Stomach (tissue), 19 donors: ENCODE data around the gene MAGEB16. TPM values are rescaled to one million over a fixed set of nuclear protein-coding genes. Genes with fewer than 3 reads are reported as not detected.
A peak's percentile ranks its signal among the peaks of the same experiment; 100 is the strongest.

ENCODE experiments used
- DNase-seq, 2 donors: peaks; one replicate each; pipeline versions ENCODE4 v3.0.0 to v3.0.0-alpha.2; 2013 to 2019
- H3K27ac ChIP-seq, 5 donors: fragments of 200-600 bp in 4 of 5; sonication (generic) in 4 of 5; one replicate each; pipeline ENCODE4 v1.5.1; 2013 to 2019; ENCODE audit warnings: mild to moderate bottlenecking in 1 of 5, moderate library complexity in 1 of 5
- H3K27me3 ChIP-seq, 3 donors: fragments of 200-600 bp; sonication (generic); one replicate each; pipeline ENCODE4 v1.5.1; 2017 to 2019; ENCODE audit warnings: mixed run types in 1 of 3
- H3K36me3 ChIP-seq, 4 donors: fragments of 200-600 bp; sonication (generic); 1 replicate in 3 of 4; 2 replicates in 1 of 4; pipeline ENCODE4 v1.5.1; 2016 to 2019
- H3K4me1 ChIP-seq, 4 donors: fragments of 200-600 bp; sonication (generic); one replicate each; pipeline ENCODE4 v1.5.1; 2016 to 2019
- H3K4me3 ChIP-seq, 4 donors: fragments of 200-600 bp; sonication (generic) in 3 of 4; one replicate each; pipeline ENCODE4 v1.5.1; 2016 to 2019; ENCODE audit warnings: mild to moderate bottlenecking in 1 of 4
- H3K9me3 ChIP-seq, 4 donors: fragments of 200-600 bp; sonication (generic); one replicate each; pipeline ENCODE4 v1.5.1; 2016 to 2019
- EP300 ChIP-seq: sonication (generic); formaldehyde crosslinking; IDR thresholded peaks from one replicate; pipeline ENCODE4 v1.6.1; 2017; ENCODE audit warnings: antibody characterized with exemption
- POLR2A ChIP-seq, 4 donors: fragments of 450-650 bp; IDR thresholded peaks; one replicate each; pipeline ENCODE4 v1.6.1; 2016; ENCODE audit warnings: antibody characterized with exemption in 4 of 4, control low read depth in 2 of 4, mild to moderate bottlenecking in 1 of 4, moderate library complexity in 1 of 4
- POLR2AphosphoS5 ChIP-seq, 3 donors: sonication (generic); formaldehyde crosslinking; IDR thresholded peaks; one replicate each; pipeline ENCODE4 v1.6.1; 2016; ENCODE audit warnings: antibody characterized with exemption in 3 of 3
- WGBS, 5 donors: extraction: QIAGEN DNeasy Blood & Tissue Kit in 3 of 5; methylation state at CpG; one replicate each; pipeline versions ENCODE4 v1.1.5 to v1.1.7; 2013 to 2018; 5-methylcytosine and 5-hydroxymethylcytosine counted together
- intact Hi-C: fragments of 100-400 bp; cut with DNase I; formaldehyde crosslinking; loops from one replicate; pipeline ENCODE4 v1.15.1; 2023; ENCODE audit warnings: low total_unique reads
- long read RNA-seq, 10 donors: transcript quantifications; one replicate each; lab custom pipeline, GENCODE V29; 2026
- polyA plus RNA-seq, 3 donors: library from polyadenylated mRNA; stranded (reverse); fragments of 200-250 nt; gene quantifications; one replicate each; pipeline ENCODE4 v1.2.3, GENCODE V29; 2013
- total RNA-seq, 5 donors: library from RNA; depleted of rRNA; stranded (reverse); fragments of >200 nt; gene quantifications; one replicate each; pipeline versions ENCODE4 v1.1.0 to v1.2.3, GENCODE V29; 2014 to 2016
- TF ChIP-seq, protein P1 (sequence below), 7 experiments: fragments of 450-650 bp in 4 of 7; fragments of 200-600 bp in 3 of 7; sonication (generic) in 3 of 7; IDR thresholded peaks; one replicate each; pipeline ENCODE4 v1.5.1; 2016 to 2019; ENCODE audit warnings: antibody characterized with exemption in 7 of 7, control low read depth in 2 of 7, mild to moderate bottlenecking in 1 of 7
- donor health status: healthy with polysubstance abuse.
- donor health status: Bipolar disorder and iron deficiency.
- donor health status: healthy.

The MAGEB16 gene
- total RNA-seq (not detected), polyA plus RNA-seq (not detected)
- long read RNA-seq, donor 1, result 0 reads
- long read RNA-seq, donor 2, result 0 reads
- long read RNA-seq, donor 3, result 0 reads
- long read RNA-seq, donor 4, result 0 reads
- long read RNA-seq, donor 5, result 0 reads
- long read RNA-seq, donor 6, result 0 reads
- long read RNA-seq, donor 7, result 0 reads
- long read RNA-seq, donor 8, result 0 reads
- long read RNA-seq, donor 9, result 0 reads
- long read RNA-seq, donor 10, result 0 reads

DNA sequence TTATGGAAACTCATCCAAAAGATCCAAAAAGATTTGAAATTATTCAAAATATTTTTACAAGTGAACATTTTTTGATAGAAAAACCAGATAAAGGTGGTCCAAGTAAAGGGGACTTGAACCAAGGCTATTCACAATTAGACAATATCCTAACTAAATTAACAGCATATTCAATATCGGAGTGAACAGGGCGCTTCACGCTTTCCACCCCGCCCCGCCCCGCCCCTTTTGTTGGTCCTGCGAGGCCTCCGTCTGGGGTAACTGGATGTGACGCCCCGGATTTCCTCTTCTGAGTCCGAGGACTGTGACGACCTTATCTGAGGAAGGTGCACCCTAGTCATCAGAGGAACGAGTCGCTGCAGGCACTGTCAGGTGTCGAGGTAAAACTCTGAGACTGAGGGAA is at the start of gene MAGEB16:
TSS of gene MAGEB16 (plus strand) at position 301 of the 400 bp plus-strand sequence. CDS start 3,855 bp downstream, outside the sequence.
- Histone ChIP-seq H3K27ac (no peak within 1 kb of the TSS), H3K4me3 (no peak within 1 kb of the TSS), H3K27me3 (no peaks in the 10 kb centered on the region), H3K9me3 (no peaks in the 10 kb centered on the region), H3K36me3 (no peaks in the 10 kb centered on the region), H3K4me1 (no peaks in the 10 kb centered on the region)
- DNase-seq, result no peak
- intact Hi-C loops, result no loop called here
- 84 to 97% (median 92%) methylated on average over 10 to 15 of the region's 15 CpGs for WGBS, 5 donors
- TF ChIP-seq EP300, result no peak
- TF ChIP-seq, protein P1, sequence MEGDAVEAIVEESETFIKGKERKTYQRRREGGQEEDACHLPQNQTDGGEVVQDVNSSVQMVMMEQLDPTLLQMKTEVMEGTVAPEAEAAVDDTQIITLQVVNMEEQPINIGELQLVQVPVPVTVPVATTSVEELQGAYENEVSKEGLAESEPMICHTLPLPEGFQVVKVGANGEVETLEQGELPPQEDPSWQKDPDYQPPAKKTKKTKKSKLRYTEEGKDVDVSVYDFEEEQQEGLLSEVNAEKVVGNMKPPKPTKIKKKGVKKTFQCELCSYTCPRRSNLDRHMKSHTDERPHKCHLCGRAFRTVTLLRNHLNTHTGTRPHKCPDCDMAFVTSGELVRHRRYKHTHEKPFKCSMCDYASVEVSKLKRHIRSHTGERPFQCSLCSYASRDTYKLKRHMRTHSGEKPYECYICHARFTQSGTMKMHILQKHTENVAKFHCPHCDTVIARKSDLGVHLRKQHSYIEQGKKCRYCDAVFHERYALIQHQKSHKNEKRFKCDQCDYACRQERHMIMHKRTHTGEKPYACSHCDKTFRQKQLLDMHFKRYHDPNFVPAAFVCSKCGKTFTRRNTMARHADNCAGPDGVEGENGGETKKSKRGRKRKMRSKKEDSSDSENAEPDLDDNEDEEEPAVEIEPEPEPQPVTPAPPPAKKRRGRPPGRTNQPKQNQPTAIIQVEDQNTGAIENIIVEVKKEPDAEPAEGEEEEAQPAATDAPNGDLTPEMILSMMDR (IDR thresholded peaks at IDR 0.05), result no peak
- TF ChIP-seq POLR2A (IDR thresholded peaks at IDR 0.05), result no peak
- no peak for TF ChIP-seq POLR2AphosphoS5 (IDR thresholded peaks at IDR 0.05)

DNA sequence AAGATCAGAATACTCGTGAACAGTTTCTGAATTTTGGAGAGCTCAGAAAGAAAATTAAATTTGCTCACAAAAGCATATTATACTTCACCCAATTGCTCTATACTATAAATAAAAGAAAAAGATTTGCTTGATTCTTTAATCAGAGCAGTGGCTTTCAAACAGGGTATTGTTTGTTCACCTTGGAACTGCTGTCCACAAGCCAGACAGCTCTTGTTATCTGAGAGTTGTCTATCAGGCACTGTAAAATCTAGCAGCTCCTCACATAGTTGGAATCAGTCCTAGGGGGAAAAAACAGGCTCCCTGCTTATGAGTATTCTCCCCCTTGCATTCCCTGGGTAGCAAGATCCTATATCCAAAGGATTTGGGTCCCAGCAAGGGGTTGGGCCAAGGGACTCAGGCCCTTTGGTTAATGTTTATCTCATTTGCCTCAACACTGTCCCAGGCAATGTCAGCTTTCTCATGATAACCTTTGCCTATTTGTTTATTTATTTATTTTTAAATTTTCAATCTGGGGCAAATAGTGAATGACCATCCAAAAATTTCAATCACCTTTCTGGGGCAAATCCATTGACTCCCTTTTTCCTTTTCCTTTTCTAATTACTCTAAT is 24.1 kb upstream of the MAGEB16 start:
- no peak overlapping the region for H3K27ac ChIP-seq
- intact Hi-C loops, result no loop called here
- 21 to 61% (median 57%) methylated on average over 1 of the region's 1 CpG for WGBS, 5 donors

DNA sequence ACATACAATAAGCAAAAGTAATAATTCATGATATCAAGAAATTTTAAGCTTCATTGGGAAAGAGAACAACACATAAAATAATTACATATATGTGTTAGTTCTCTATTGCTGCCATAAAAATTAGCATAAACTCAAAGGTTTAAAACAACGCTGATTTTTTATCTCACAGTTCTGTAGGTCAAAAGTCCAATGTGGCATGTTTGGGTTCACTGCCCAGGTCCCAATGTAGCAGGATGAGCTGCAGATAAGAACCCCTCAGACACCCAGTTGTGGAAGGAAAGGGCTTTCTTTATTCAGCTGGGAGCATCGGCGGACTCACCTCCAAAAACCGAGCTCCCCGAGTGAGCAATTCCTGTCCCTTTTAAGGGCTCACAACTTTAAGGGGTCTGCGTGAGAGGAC is 13.1 kb upstream of the MAGEB16 start:
- intact Hi-C loops, result no loop called here
- H3K27ac ChIP-seq, result no peak overlapping the region
- no peak overlapping the region for H3K4me3 ChIP-seq
- no peak for DNase-seq
- no peak for TF ChIP-seq EP300
- H3K36me3 ChIP-seq, result no peaks in the 10 kb centered on the region
- no peaks in the 10 kb centered on the region for H3K9me3 ChIP-seq
- WGBS, 5 donors, result 79 to 86% (median 85%) methylated on average over 5 to 6 of the region's 6 CpGs
- no peaks in the 10 kb centered on the region for H3K4me1 ChIP-seq
- no peaks in the 10 kb centered on the region for H3K27me3 ChIP-seq

More for the DNA sequence above, 24.1 kb upstream of the MAGEB16 start:
- H3K4me1 ChIP-seq, result no peaks in the 10 kb centered on the region
- no peaks in the 10 kb centered on the region for H3K9me3 ChIP-seq
- TF ChIP-seq EP300 (no peak), POLR2AphosphoS5 (IDR thresholded peaks at IDR 0.05) (no peak), POLR2A (IDR thresholded peaks at IDR 0.05) (no peak)
- TF ChIP-seq, protein P1 (IDR thresholded peaks at IDR 0.05), result no peak
- no peaks in the 10 kb centered on the region for H3K27me3 ChIP-seq
- H3K4me3 ChIP-seq, result no peak overlapping the region
- no peak for DNase-seq
- no peaks in the 10 kb centered on the region for H3K36me3 ChIP-seq

DNA sequence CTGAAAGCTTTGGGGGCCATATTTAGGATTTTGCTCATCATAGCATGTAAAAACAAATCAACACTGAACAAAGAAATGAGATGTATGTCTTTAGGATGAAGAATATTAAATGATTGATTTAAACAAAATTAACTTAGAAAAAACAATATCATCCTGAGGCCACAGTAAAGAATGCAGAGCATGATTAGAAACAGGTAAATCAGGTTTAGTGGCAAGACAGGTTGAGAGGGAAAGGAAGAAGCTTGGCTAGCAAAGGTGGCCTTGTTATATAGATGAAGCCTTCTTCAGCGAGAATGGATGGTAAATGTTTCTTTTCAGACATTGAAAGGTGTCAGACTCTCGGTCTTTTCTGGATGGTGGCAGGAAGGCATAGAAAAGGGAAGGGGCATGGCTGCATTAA is 11.9 kb upstream of the MAGEB16 start:
- TF ChIP-seq POLR2AphosphoS5 (IDR thresholded peaks at IDR 0.05) (no peak), POLR2A (IDR thresholded peaks at IDR 0.05) (no peak), EP300 (no peak)
- TF ChIP-seq, protein P1 (IDR thresholded peaks at IDR 0.05), result no peak
- intact Hi-C loops, result no loop called here
- Histone ChIP-seq H3K9me3 (no peaks in the 10 kb centered on the region), H3K36me3 (no peaks in the 10 kb centered on the region), H3K4me1 (no peaks in the 10 kb centered on the region), H3K27ac (no peak overlapping the region), H3K4me3 (no peak overlapping the region), H3K27me3 (no peaks in the 10 kb centered on the region)
- DNase-seq, result peak in 1 of 2 donors; percentile 8
- WGBS, 5 donors, result 60 to 89% (median 74%) methylated on average over 2 of the region's 2 CpGs

DNA sequence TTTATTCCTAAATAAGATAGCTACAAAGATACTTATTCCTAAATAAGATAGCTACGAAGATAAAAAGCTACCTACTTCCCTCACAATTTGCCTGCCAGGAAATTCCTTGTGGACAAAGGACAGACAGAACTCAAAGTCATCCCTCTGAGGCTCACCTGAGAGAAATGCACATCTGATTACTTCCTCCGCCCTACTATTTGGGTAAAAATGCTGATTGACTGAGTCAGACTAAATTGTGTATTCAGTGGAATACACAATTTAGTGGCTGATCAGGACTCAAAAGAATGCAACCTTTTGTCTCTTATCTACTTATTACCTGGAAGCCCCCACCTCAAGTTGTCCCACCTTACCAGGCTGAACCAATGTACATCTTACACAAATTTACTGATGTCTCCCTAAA is 10.3 kb upstream of the MAGEB16 start:
- intact Hi-C loops, result no loop called here
- TF ChIP-seq POLR2A (IDR thresholded peaks at IDR 0.05), result no peak
- Histone ChIP-seq H3K36me3 (no peaks in the 10 kb centered on the region), H3K27ac (no peak overlapping the region), H3K4me3 (no peak overlapping the region), H3K9me3 (no peaks in the 10 kb centered on the region), H3K27me3 (no peaks in the 10 kb centered on the region), H3K4me1 (no peaks in the 10 kb centered on the region)
- WGBS, 5 donors, result 71 to 99% (median 88%) methylated on average over 2 of the region's 2 CpGs
- no peak for DNase-seq
